B cell (primary cell): ENCODE measurements around the gene HIGD1C. TPM values are rescaled to one million over a fixed set of nuclear protein-coding genes. Genes with fewer than 3 reads are reported as not detected.

Experiments used
- ATAC-seq: fragments of 200-7000 bp; cut with Tn5 transposase; one replicate; pipeline ENCODE4 v1.10.0; 2021; ENCODE audit warnings: low read depth, mild to moderate bottlenecking, moderate number of reproducible peaks, moderate library complexity
- CTCF ChIA-PET: fragments of 350-600 bp; sonication (Branson Sonifier 250); formaldehyde crosslinking; loops from one replicate; lab custom pipeline; 2021; ENCODE audit warnings: antibody characterized with exemption, inconsistent platforms; lab: Charles Lee
- POLR2A ChIA-PET: fragments of 350-600 bp; sonication (Branson Sonifier 250); formaldehyde crosslinking; loops from one replicate; lab custom pipeline; 2021; ENCODE audit warnings: antibody characterized with exemption; lab: Charles Lee
- DNase-seq: peaks from one replicate; pipeline ENCODE4 v3.0.0; 2013
- H2AFZ ChIP-seq: 2 replicates; pipeline ENCODE4 v1.6.1; 2012; ENCODE audit warnings: mild to moderate bottlenecking, low read depth, low read length; ENCODE audit not compliant: insufficient read depth, poor library complexity, severe bottlenecking
- H3K27ac ChIP-seq, 2 donors: 1 replicate in 1 of 2; 2 replicates in 1 of 2; pipeline ENCODE4 v1.5.1; 2012 to 2013; ENCODE audit warnings: low read length in 2 of 2, mild to moderate bottlenecking in 2 of 2, moderate library complexity in 1 of 2
- H3K27me3 ChIP-seq, 4 experiments: fragments of 200-600 bp in 1 of 4; sonication (generic) in 1 of 4; replicated peaks in 1 of 4; 1 replicate in 2 of 4; 2 replicates in 2 of 4; pipeline versions ENCODE4 v1.6.1 to v1.7.0; 2013 to 2016; ENCODE audit warnings: low read length in 3 of 4, mild to moderate bottlenecking in 2 of 4, mixed read lengths in 1 of 4, moderate library complexity in 1 of 4; ENCODE audit not compliant: insufficient read depth in 4 of 4, control insufficient read depth in 3 of 4; ENCODE audit errors: control extremely low read depth in 1 of 4
- H3K36me3 ChIP-seq, 2 experiments: replicated peaks in 1 of 2; 1 replicate in 1 of 2; 2 replicates in 1 of 2; pipeline versions ENCODE4 v1.6.1 to v1.7.1; 2013; ENCODE audit warnings: low read length in 1 of 2; ENCODE audit not compliant: insufficient read depth in 2 of 2, control insufficient read depth in 1 of 2; ENCODE audit errors: control extremely low read depth in 1 of 2, extremely low read depth in 1 of 2
- H3K4me1 ChIP-seq, 2 donors: fragments of 200-600 bp in 1 of 2; sonication (generic) in 1 of 2; 1 replicate in 1 of 2; 2 replicates in 1 of 2; pipeline versions ENCODE4 v1.5.1 to v1.6.1; 2013 to 2017; ENCODE audit warnings: low read length in 2 of 2; ENCODE audit not compliant: control insufficient read depth in 2 of 2, insufficient read depth in 2 of 2
- H3K4me2 ChIP-seq: replicated peaks from 2 replicates; pipeline ENCODE3; 2012; ENCODE audit warnings: mild to moderate bottlenecking, low read depth, low read length; ENCODE audit not compliant: poor library complexity, severe bottlenecking
- H3K4me3 ChIP-seq, 5 experiments: fragments of 200-600 bp in 1 of 5; sonication (generic) in 1 of 5; 1 replicate in 3 of 5; 2 replicates in 2 of 5; pipeline versions ENCODE4 v1.5.1 to v1.7.0; 2011 to 2016; ENCODE audit warnings: low read length in 4 of 5, mild to moderate bottlenecking in 4 of 5, low read depth in 2 of 5, control low read depth in 1 of 5, moderate library complexity in 1 of 5; ENCODE audit not compliant: insufficient read depth in 1 of 5; ENCODE audit errors: control extremely low read depth in 1 of 5, extremely low read depth in 1 of 5
- H3K79me2 ChIP-seq: fragments of 200-600 bp; sonication (generic); one replicate; pipeline ENCODE4 v1.6.0; 2016; ENCODE audit warnings: low read length; ENCODE audit not compliant: control insufficient read depth, insufficient read depth
- H3K9ac ChIP-seq: fragments of 200-600 bp; sonication (generic); 2 replicates; pipeline ENCODE4 v1.6.1; 2017; ENCODE audit warnings: mild to moderate bottlenecking, low read length, moderate library complexity
- H3K9me3 ChIP-seq, 3 donors: one replicate each; pipeline versions ENCODE4 v1.6.1 to v1.7.1; 2013; ENCODE audit warnings: low read length in 2 of 3; ENCODE audit not compliant: control insufficient read depth in 2 of 3, insufficient read depth in 1 of 3; ENCODE audit errors: control extremely low read depth in 1 of 3
- H4K20me1 ChIP-seq: 2 replicates; pipeline ENCODE4 v1.6.0; 2012; ENCODE audit warnings: mild to moderate bottlenecking, low read length; ENCODE audit not compliant: insufficient read depth, control insufficient read depth, poor library complexity, severe bottlenecking
- H3K27ac Mint-ChIP-seq: one replicate; pipeline ENCODE4 v1.8.0; 2021; ENCODE audit warnings: mixed read lengths
- H3K27me3 Mint-ChIP-seq: one replicate; pipeline ENCODE4 v1.8.0; 2021; ENCODE audit warnings: mixed read lengths
- H3K4me1 Mint-ChIP-seq: one replicate; pipeline ENCODE4 v1.8.0; 2021; ENCODE audit warnings: mixed read lengths
- H3K4me3 Mint-ChIP-seq: one replicate; pipeline ENCODE4 v1.8.0; 2021; ENCODE audit warnings: mixed read lengths
- H3K9me3 Mint-ChIP-seq: one replicate; pipeline ENCODE4 v1.8.0; 2022; ENCODE audit warnings: mixed read lengths; ENCODE audit not compliant: insufficient read depth
- CTCF ChIP-seq: fragments of 200-600 bp; IDR thresholded peaks from one replicate; pipeline ENCODE4 v1.8.0; 2022; ENCODE audit warnings: antibody characterized with exemption, mild to moderate bottlenecking
- EZH2 ChIP-seq: IDR thresholded peaks from 2 replicates; pipeline ENCODE4 v1.6.1; 2012; ENCODE audit warnings: borderline replicate concordance, low read depth, mild to moderate bottlenecking, moderate library complexity, low read length; ENCODE audit not compliant: insufficient read depth, poor library complexity, severe bottlenecking
- WGBS: methylation state at CpG from one replicate; pipeline ENCODE4 v1.1.5; 2013; ENCODE audit warnings: missing lambda C conversion rate; ENCODE audit not compliant: insufficient coverage; 5-methylcytosine and 5-hydroxymethylcytosine counted together
- intact Hi-C: fragments of 100-400 bp; cut with micrococcal nuclease; formaldehyde crosslinking; loops from one replicate; pipeline ENCODE4 v1.10.0; 2022
- polyA plus RNA-seq: library from polyadenylated mRNA; depleted of rRNA; stranded (reverse); fragments of >200 nt; gene quantifications from 2 replicates; pipeline ENCODE4 v1.2.3, GENCODE V29; 2012
- total RNA-seq, 2 donors: library from RNA; stranded (reverse); fragments of 120-200 nt in 1 of 2; gene quantifications; 1 replicate in 1 of 2; 2 replicates in 1 of 2; pipeline versions ENCODE4 v1.2.3 to v1.2.4, GENCODE V29; 2013 to 2022

HIGD1C gene
- total and polyA plus RNA-seq, 2 donors (not counting 1 experiment from before 2014, with no cell fraction given) = not detected

GRCh38 chr12:50947933-50948626, 4.3 kb upstream of the HIGD1C start:
- Histone ChIP-seq H4K20me1 (no peaks in the 10 kb centered on the region), H3K9ac (no peak overlapping the region), H3K27ac (no peak overlapping the region), H2AFZ (no peak overlapping the region), H3K79me2 (no peaks in the 10 kb centered on the region), H3K4me2 (no peak overlapping the region), H3K4me3 (no peak overlapping the region), H3K9me3 (no peaks in the 10 kb centered on the region), H3K27me3 (no peaks in the 10 kb centered on the region), H3K36me3 (no peaks in the 10 kb centered on the region), H3K4me1 (no peaks in the 10 kb centered on the region)
- ChIA-PET POLR2A (no interaction called here), CTCF (no interaction called here)
- H3K27me3 Mint-ChIP-seq = no peaks in the 10 kb centered on the region
- no peak overlapping the region for H3K27ac Mint-ChIP-seq
- no peaks in the 10 kb centered on the region for H3K9me3 Mint-ChIP-seq
- no peak for ATAC-seq
- 100% methylated on average over 1 of the region's 3 CpGs for WGBS
- H3K4me1 Mint-ChIP-seq = peaks cover 5% of the 10 kb centered on the region
- DNase-seq = no peak
- no peak overlapping the region for H3K4me3 Mint-ChIP-seq
- intact Hi-C loops = no loop called here
- no peak for TF ChIP-seq CTCF
- no peak for TF ChIP-seq EZH2

GRCh38 chr12:50948798-50949197, 3.5 kb upstream of the HIGD1C start:
- Histone ChIP-seq H3K4me3 (no peak overlapping the region), H3K4me2 (no peak overlapping the region), H3K27me3 (no peaks in the 10 kb centered on the region), H4K20me1 (no peaks in the 10 kb centered on the region), H2AFZ (no peak overlapping the region), H3K9ac (no peak overlapping the region), H3K36me3 (no peaks in the 10 kb centered on the region), H3K27ac (no peak overlapping the region), H3K9me3 (no peaks in the 10 kb centered on the region), H3K79me2 (no peaks in the 10 kb centered on the region), H3K4me1 (no peaks in the 10 kb centered on the region)
- ChIA-PET CTCF (interaction anchor here (0.7 to 1.2 kb wide), 2 partner anchors 123 to 655 kb away, joined by 3 to 6 read pairs; no protein-coding TSS in a partner anchor), POLR2A (no interaction called here)
- no peak for TF ChIP-seq CTCF
- no peak for TF ChIP-seq EZH2
- ATAC-seq (no peak), DNase-seq (no peak)
- WGBS = 100% methylated on average over 1 of the region's 4 CpGs
- Mint-ChIP-seq H3K9me3 (no peaks in the 10 kb centered on the region), H3K4me1 (peaks cover 2% of the 10 kb centered on the region), H3K4me3 (no peak overlapping the region), H3K27me3 (no peaks in the 10 kb centered on the region), H3K27ac (no peak overlapping the region)
- intact Hi-C loops = no loop called here
